ENCODE results near the gene OGFOD3. TPM values are rescaled to one million over a fixed set of nuclear protein-coding genes. Genes with fewer than 3 reads are reported as not detected.
"Not testable (repeated sequence)": the region's sequence is repeated elsewhere in the genome, so short reads cannot be mapped to it uniquely, and the experiment has no call there.

The OGFOD3 gene
- total RNA-seq, 1 donor from 2014 or later, result 26.7 TPM

DNA sequence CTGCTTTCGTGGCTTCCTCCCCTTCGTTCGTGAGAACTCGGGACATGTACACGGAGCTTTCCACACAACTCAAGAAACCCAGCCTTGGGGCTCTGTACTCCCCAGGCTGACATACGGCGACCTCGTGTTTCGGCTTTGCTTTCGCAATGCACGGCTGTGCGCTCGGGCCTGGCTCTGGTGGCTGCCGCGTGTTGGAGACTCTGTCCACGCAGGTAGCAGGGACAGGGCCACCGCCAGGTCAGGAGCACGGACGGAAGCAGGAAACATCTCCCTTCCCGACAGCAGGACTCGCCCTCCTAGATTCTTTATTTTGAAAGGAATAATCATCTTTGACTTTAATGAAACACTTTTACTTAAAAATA is 29.5 kb downstream of the OGFOD3 start:
- H3K27me3 Mint-ChIP-seq, result peaks cover 2% of the 10 kb centered on the region
- H3K4me1 Mint-ChIP-seq, result peaks cover 4% of the 10 kb centered on the region
- H3K36me3 Mint-ChIP-seq (ENCODE audit: low read depth), result no peaks in the 10 kb centered on the region
- H3K27ac Mint-ChIP-seq, result no peak overlapping the region
- intact Hi-C loops (cut with micrococcal nuclease), result no loop called here
- DNase-seq, result no peak
- no peak overlapping the region for H3K4me3 Mint-ChIP-seq
- no peaks in the 10 kb centered on the region for H3K9me3 Mint-ChIP-seq

- Mint-ChIP-seq H3K27me3 (peaks cover 2% of the 10 kb centered on the region), H3K27ac (no peak overlapping the region), H3K4me3 (no peak overlapping the region), H3K4me1 (peaks cover 4% of the 10 kb centered on the region), H3K9me3 (no peaks in the 10 kb centered on the region), H3K36me3 (ENCODE audit: low read depth) (no peaks in the 10 kb centered on the region)
- intact Hi-C loops (cut with micrococcal nuclease), result no loop called here
- no peak for DNase-seq
Observed at GRCh38 chr17:82388223-82388921, 30.0 kb downstream of the OGFOD3 start.

DNA sequence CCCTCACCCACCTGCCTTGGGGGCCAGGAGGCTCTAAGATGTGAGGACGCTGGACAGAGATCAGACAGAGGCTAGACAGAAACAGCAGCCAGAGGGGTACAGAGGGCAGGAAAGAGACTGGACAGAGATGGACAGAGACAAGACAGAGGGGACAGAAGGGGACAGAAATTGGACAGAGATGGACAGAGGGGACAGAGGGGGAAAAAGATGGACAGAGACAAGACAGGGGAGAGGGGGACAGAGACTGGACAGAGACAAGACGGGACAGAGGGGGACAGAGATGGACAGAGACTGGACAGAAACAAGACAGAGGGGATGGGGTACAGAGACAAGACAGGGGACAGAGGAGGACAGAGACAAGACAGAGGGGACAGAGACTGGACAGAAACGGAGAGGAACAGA is 30.7 kb downstream of the OGFOD3 start:
- Mint-ChIP-seq H3K27me3 (peaks cover 2% of the 10 kb centered on the region), H3K4me3 (no peak overlapping the region), H3K4me1 (peaks cover 4% of the 10 kb centered on the region), H3K36me3 (ENCODE audit: low read depth) (no peaks in the 10 kb centered on the region), H3K27ac (no peak overlapping the region), H3K9me3 (no peaks in the 10 kb centered on the region)
- DNase-seq, result no peak
- intact Hi-C loops (cut with micrococcal nuclease), result no loop called here

- Mint-ChIP-seq H3K27ac (no peak overlapping the region), H3K9me3 (no peaks in the 10 kb centered on the region), H3K36me3 (ENCODE audit: low read depth) (no peaks in the 10 kb centered on the region), H3K27me3 (peaks cover 2% of the 10 kb centered on the region), H3K4me1 (peaks cover 4% of the 10 kb centered on the region), H3K4me3 (no peak overlapping the region)
- intact Hi-C loops (cut with micrococcal nuclease), result no loop called here
- DNase-seq, result no peak
Observed at GRCh38 chr17:82386881-82387704, 31.3 kb downstream of the OGFOD3 start.

- intact Hi-C loops (cut with micrococcal nuclease), result no loop called here
- Mint-ChIP-seq H3K36me3 (ENCODE audit: low read depth) (no peaks in the 10 kb centered on the region), H3K9me3 (no peaks in the 10 kb centered on the region), H3K27me3 (peaks cover 4% of the 10 kb centered on the region), H3K4me1 (peaks cover 4% of the 10 kb centered on the region), H3K27ac (no peak overlapping the region), H3K4me3 (no peak overlapping the region)
- DNase-seq, result no peak
Observed at GRCh38 chr17:82386255-82386831, 32.0 kb downstream of the OGFOD3 start.

- Mint-ChIP-seq H3K4me3 (no peak overlapping the region), H3K9me3 (no peaks in the 10 kb centered on the region), H3K36me3 (ENCODE audit: low read depth) (no peaks in the 10 kb centered on the region), H3K27me3 (peaks cover 5% of the 10 kb centered on the region), H3K4me1 (peaks cover 4% of the 10 kb centered on the region), H3K27ac (no peak overlapping the region)
- intact Hi-C loops (cut with micrococcal nuclease), result no loop called here
- no peak for DNase-seq
Observed at GRCh38 chr17:82385559-82386254, 32.7 kb downstream of the OGFOD3 start.

DNA sequence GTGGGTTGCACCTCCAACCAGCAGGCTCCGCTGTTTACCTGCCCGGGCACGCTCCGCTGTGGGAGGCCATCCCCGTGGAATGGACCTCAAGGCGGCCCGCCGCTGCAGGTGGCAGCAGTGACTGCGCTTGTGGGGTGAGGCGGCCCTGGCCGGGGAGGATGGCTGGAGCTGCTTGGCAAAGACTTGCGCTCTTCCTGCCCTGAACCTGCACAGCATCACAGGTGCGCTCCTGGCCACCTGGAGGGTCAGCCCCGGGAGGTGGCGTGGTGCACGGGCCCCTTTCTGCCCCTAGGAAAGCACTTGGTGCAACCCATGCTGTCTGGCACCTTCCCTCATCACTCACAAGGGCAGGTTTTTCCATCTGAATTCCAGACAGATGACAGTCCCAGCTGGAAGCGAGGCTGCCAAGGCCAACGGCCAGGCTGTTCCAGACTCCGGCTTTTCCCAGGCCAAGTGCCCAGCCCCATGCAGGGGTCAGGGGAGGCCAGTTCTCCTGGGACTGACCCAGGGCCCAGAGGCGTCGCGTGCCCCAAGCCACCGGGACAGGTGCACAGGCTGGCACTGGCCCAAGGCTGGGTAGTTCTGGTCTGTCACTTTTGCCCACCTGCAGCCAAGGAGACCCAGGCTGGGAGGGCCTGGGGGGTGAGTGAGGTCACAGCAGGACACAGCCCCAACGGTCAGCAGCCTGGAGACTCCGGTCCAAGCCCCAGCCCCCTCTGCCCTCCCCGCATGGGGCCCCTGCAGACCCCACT is 33.5 kb downstream of the OGFOD3 start:
- H3K4me1 Mint-ChIP-seq, result peaks cover 8% of the 10 kb centered on the region
- DNase-seq, result no peak
- H3K27me3 Mint-ChIP-seq, result peaks cover 9% of the 10 kb centered on the region
- H3K36me3 Mint-ChIP-seq (ENCODE audit: low read depth), result no peaks in the 10 kb centered on the region
- no peak overlapping the region for H3K4me3 Mint-ChIP-seq
- no peak overlapping the region for H3K27ac Mint-ChIP-seq
- no peaks in the 10 kb centered on the region for H3K9me3 Mint-ChIP-seq
- intact Hi-C loops (cut with micrococcal nuclease), result no loop called here

- Mint-ChIP-seq H3K4me3 (no peak overlapping the region), H3K27ac (no peak overlapping the region), H3K27me3 (peaks cover 11% of the 10 kb centered on the region), H3K36me3 (ENCODE audit: low read depth) (no peaks in the 10 kb centered on the region), H3K4me1 (peaks cover 10% of the 10 kb centered on the region), H3K9me3 (no peaks in the 10 kb centered on the region)
- DNase-seq, result no peak
- intact Hi-C loops (cut with micrococcal nuclease), result no loop called here
Observed at GRCh38 chr17:82384051-82384729, 34.2 kb downstream of the OGFOD3 start.

DNA sequence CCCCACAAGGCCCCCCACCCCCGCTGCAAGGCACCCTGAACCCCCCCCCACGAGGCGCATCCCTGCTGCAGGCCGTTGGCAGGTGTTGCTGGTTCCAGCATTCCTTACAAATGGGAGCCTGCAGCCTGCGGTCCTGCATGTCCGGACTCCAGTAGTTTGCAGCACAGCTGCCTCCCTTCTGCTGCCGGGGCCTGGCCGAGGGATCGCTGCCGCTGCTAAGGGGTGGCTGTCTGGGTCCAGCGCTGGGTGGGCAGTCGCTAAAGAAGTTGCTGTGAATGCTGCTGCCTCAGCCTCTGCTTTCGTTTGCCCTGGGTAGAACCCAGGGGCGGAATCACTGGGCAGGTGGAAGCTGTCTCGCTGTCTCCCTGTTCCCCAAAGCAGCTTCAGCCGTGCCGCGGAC is 35.0 kb downstream of the OGFOD3 start:
- no peak overlapping the region for H3K4me3 Mint-ChIP-seq

GRCh38 chr17:82382933-82383255 is 35.5 kb downstream of the OGFOD3 start:
- Mint-ChIP-seq H3K4me1 (peaks cover 10% of the 10 kb centered on the region), H3K27ac (no peak overlapping the region), H3K9me3 (no peaks in the 10 kb centered on the region), H3K4me3 (no peak overlapping the region), H3K27me3 (peaks cover 13% of the 10 kb centered on the region), H3K36me3 (ENCODE audit: low read depth) (no peaks in the 10 kb centered on the region)
- intact Hi-C loops (cut with micrococcal nuclease), result no loop called here
- DNase-seq, result no peak

More for the DNA sequence above, 35.0 kb downstream of the OGFOD3 start:
- Mint-ChIP-seq H3K36me3 (ENCODE audit: low read depth) (no peaks in the 10 kb centered on the region), H3K9me3 (no peaks in the 10 kb centered on the region), H3K27me3 (peaks cover 13% of the 10 kb centered on the region), H3K4me1 (peaks cover 10% of the 10 kb centered on the region), H3K27ac (no peak overlapping the region)
- intact Hi-C loops (cut with micrococcal nuclease), result no loop called here
- no peak for DNase-seq

DNA sequence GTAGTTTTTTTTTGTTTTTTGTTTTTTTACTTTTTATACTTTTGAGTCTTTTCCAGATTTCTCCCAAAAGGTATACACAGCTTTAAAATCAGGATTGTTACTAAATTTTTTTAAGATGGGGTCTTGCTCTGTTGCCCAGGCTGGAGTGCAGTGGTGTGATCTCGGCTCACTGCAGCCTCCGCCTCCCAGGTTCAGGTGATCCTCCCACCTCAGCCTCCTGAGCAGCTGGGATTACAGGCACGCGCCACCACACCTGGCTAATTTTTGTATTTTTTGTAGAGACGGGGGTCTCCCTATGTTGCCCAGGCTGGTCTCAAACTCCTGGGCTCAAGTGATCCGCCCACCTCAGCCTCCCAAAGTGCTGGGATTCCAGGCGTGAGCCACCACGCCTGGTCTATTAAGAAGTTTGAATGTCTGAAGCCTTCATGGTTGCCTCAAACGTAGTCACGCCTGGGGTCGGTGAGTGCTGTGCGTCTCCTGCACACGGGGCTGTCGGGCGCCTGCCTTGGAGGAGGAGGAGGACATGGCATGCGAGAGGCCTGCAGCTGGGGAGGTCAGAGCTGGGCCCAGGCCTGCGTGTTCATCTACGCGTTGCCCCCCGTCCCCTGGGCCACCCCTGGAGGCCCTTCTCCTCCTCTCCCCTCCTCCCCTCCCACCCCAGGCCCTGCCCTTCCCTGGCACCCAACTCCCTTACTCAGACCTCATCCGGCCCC is 36.0 kb downstream of the OGFOD3 start:
- H3K4me1 Mint-ChIP-seq; DNase-seq; H3K9me3 Mint-ChIP-seq; intact Hi-C loops (cut with micrococcal nuclease); H3K27ac Mint-ChIP-seq; H3K4me3 Mint-ChIP-seq; H3K36me3 Mint-ChIP-seq (ENCODE audit: low read depth): not testable (repeated sequence)
- H3K27me3 Mint-ChIP-seq, result peaks cover 14% of the 10 kb centered on the region

DNA sequence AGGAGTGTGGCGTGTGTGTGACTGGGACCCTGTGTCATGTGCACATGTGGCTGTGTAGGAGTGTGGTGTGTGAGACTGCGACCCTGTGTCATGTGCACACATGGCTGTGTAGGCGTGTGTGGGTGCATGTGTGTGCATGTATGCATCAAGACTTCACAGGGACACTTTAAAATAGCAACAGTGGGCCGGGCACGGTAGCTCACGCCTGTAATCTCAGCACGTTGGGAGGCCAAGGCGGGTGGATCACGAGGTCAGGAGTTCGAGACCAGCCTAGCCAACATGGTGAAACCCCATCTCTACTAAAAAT is 36.7 kb downstream of the OGFOD3 start:
- intact Hi-C loops (cut with micrococcal nuclease); H3K9me3 Mint-ChIP-seq; DNase-seq; H3K36me3 Mint-ChIP-seq (ENCODE audit: low read depth); H3K4me1 Mint-ChIP-seq; H3K4me3 Mint-ChIP-seq; H3K27ac Mint-ChIP-seq: not testable (repeated sequence)
- peaks cover 15% of the 10 kb centered on the region for H3K27me3 Mint-ChIP-seq

Data from activated CD4-positive, alpha-beta T cell treated with anti-CD3 and anti-CD28 coated beads, Interleukin-2, amount 10 ng/mL, durations not matched to agents 24 days and 14 days (primary cell).